ENCODE measurements around the gene PTPRU. TPM values are rescaled to one million over a fixed set of nuclear protein-coding genes. Genes with fewer than 3 reads are reported as not detected.

PTPRU gene
- total RNA-seq, 4 donors from 2014 or later, result 15.0 to 46.7 (median 29.0) TPM

DNA sequence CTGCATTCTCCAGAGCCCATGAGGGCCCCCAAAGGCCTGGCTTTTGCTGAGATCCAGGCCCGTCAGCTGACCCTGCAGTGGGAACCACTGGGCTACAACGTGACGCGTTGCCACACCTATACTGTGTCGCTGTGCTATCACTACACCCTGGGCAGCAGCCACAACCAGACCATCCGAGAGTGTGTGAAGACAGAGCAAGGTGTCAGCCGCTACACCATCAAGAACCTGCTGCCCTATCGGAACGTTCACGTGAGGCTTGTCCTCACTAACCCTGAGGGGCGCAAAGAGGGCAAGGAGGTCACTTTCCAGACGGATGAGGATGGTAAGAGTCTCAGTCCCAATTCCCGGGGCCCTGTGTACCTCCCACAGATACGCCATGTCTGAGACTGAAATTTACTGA, 39.1 kb downstream of the PTPRU start:
- DNase-seq (ENCODE audit: low spot score in 2 of 2), result peak in 1 of 2 donors; percentile 50
- H3K36me3 ChIP-seq, result peaks cover 13% of the 10 kb centered on the region
- no peak overlapping the region for H3K4me3 ChIP-seq
- no peaks in the 10 kb centered on the region for H3K27me3 ChIP-seq
- peaks cover 11% of the 10 kb centered on the region for H3K4me1 ChIP-seq
- H3K27ac ChIP-seq, result no peak overlapping the region
- TF ChIP-seq EP300 (IDR thresholded peaks at IDR 0.05), result no peak
- no peak for TF ChIP-seq POLR2A (IDR thresholded peaks at IDR 0.05)
- TF ChIP-seq, protein P1, sequence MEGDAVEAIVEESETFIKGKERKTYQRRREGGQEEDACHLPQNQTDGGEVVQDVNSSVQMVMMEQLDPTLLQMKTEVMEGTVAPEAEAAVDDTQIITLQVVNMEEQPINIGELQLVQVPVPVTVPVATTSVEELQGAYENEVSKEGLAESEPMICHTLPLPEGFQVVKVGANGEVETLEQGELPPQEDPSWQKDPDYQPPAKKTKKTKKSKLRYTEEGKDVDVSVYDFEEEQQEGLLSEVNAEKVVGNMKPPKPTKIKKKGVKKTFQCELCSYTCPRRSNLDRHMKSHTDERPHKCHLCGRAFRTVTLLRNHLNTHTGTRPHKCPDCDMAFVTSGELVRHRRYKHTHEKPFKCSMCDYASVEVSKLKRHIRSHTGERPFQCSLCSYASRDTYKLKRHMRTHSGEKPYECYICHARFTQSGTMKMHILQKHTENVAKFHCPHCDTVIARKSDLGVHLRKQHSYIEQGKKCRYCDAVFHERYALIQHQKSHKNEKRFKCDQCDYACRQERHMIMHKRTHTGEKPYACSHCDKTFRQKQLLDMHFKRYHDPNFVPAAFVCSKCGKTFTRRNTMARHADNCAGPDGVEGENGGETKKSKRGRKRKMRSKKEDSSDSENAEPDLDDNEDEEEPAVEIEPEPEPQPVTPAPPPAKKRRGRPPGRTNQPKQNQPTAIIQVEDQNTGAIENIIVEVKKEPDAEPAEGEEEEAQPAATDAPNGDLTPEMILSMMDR (IDR thresholded peaks at IDR 0.05), result no peak
- no peak for TF ChIP-seq POLR2AphosphoS5 (IDR thresholded peaks at IDR 0.05)
- 86% methylated on average over 14 of the region's 14 CpGs for WGBS
- no peaks in the 10 kb centered on the region for H3K9me3 ChIP-seq

DNA sequence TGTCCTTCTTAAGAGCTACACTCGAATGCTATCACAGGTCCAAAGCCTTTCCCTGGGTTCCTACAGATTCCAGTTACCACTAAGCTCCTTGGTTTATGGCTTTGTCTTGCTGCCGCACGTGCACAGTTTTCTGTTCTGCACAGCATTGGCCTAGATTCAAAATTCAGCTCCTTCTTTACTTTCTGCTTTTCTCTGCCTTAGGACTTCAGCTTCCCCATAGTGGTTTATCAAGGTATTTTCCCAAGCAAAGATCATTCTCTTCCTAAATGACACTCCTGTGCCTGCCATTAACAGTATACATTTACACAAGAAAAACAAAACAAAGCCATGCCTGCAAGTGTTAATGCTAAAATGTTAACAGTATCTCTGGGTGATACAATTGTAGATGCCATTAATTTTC, 41.8 kb downstream of the PTPRU start:
- Histone ChIP-seq H3K4me3 (no peak overlapping the region), H3K9me3 (no peaks in the 10 kb centered on the region), H3K27me3 (no peaks in the 10 kb centered on the region), H3K36me3 (peaks cover 13% of the 10 kb centered on the region), H3K4me1 (no peaks in the 10 kb centered on the region), H3K27ac (no peak overlapping the region)
- DNase-seq (ENCODE audit: low spot score in 2 of 2), result no peak
- 64% methylated on average over 3 of the region's 3 CpGs for WGBS
- no peak for TF ChIP-seq POLR2A (IDR thresholded peaks at IDR 0.05)
- TF ChIP-seq POLR2AphosphoS5 (IDR thresholded peaks at IDR 0.05), result no peak
- TF ChIP-seq, protein P1 (IDR thresholded peaks at IDR 0.05), result no peak
- TF ChIP-seq EP300 (IDR thresholded peaks at IDR 0.05), result no peak

DNA sequence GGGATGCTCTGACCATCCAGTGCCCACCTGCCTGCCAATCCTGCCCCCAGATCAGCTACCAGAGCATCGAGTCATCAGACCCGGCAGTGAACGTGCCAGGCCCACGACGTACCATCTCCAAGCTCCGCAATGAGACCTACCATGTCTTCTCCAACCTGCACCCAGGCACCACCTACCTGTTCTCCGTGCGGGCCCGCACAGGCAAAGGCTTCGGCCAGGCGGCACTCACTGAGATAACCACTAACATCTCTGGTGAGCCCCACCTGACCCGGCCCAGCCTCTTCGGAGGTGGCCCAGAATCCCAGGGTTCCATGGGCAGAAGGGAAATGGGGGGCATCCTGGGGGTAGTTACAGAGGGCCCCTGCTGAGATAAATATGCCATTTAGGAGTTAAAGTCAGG, 43.1 kb downstream of the PTPRU start:
- Histone ChIP-seq H3K4me3 (no peak overlapping the region), H3K27me3 (no peaks in the 10 kb centered on the region), H3K4me1 (no peaks in the 10 kb centered on the region), H3K9me3 (no peaks in the 10 kb centered on the region), H3K36me3 (peaks cover 13% of the 10 kb centered on the region), H3K27ac (no peak overlapping the region)
- TF ChIP-seq EP300 (IDR thresholded peaks at IDR 0.05) (no peak), POLR2AphosphoS5 (IDR thresholded peaks at IDR 0.05) (no peak), POLR2A (IDR thresholded peaks at IDR 0.05) (no peak)
- TF ChIP-seq, protein P1 (IDR thresholded peaks at IDR 0.05), result no peak
- DNase-seq (ENCODE audit: low spot score in 2 of 2), result peak in 1 of 2 donors; percentile 53
- over 99% methylated on average over 13 of the region's 13 CpGs for WGBS

DNA sequence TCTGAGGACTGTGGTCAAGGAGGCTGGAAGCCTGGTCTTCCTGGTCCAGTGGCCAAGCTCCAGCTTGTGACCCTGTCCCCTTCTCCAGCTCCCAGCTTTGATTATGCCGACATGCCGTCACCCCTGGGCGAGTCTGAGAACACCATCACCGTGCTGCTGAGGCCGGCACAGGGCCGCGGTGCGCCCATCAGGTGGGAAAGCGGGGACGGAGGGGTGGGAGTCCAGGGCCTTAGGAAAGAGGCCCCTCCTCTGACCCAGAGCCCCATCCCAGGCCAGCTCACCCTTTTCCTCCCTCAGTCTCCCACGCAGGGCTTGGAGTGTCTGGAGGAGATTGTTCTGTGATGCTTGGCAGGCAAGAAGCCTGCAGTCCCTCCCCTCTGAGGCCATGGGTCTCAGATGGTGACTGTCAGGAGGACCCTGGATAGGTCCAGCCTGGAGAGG, 43.6 kb downstream of the PTPRU start:
- H3K9me3 ChIP-seq, result no peaks in the 10 kb centered on the region
- no CpG with 5 or more reads among the region's 11 CpGs for WGBS
- peaks cover 13% of the 10 kb centered on the region for H3K36me3 ChIP-seq

DNA sequence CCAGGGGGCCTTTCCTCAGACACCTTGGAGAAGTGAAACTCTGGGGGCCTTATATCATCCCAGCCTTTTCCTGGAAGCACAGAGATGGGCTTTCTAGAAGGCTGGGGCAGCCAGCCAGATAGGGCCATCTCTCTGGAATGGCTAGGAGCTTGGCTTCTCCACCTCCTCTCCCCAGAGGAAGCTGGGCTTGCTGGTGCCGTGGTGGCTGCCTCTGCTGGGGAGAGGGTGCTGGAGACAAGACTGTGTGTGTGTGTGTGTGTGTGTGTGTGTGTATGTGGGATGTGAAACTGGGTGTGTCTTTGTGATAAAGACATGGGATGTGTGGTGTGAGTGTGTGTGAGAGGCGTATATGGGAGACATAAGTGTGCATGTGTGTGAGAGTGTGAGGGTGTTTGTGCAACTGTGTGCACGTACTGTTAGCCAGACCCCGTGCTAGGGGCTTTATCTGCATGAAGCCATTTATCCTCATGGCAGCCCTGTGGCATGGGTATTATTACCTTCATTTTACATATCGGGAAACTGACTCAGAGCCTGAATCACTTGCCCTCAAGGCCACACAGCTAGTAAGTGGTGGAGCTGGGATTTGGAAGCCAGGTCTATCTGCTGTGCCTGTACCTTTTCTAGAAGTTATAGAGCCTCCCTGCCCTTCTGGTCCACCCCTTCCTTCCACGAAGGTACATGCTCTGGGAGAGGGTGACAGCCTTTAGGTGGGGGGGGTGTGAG, 44.2 kb downstream of the PTPRU start:
- H3K27me3 ChIP-seq, result no peaks in the 10 kb centered on the region
- 72% methylated on average over 6 of the region's 6 CpGs for WGBS
- H3K36me3 ChIP-seq, result peaks cover 11% of the 10 kb centered on the region
- no peak overlapping the region for H3K27ac ChIP-seq
- H3K4me3 ChIP-seq, result no peak overlapping the region
- no peaks in the 10 kb centered on the region for H3K4me1 ChIP-seq
- DNase-seq (ENCODE audit: low spot score in 2 of 2), result peak in 1 of 2 donors; percentile 43
- TF ChIP-seq POLR2AphosphoS5 (IDR thresholded peaks at IDR 0.05) (no peak), EP300 (IDR thresholded peaks at IDR 0.05) (no peak), POLR2A (IDR thresholded peaks at IDR 0.05) (no peak)
- TF ChIP-seq, protein P1 (IDR thresholded peaks at IDR 0.05), result no peak
- no peaks in the 10 kb centered on the region for H3K9me3 ChIP-seq

More for the DNA sequence above, 43.6 kb downstream of the PTPRU start:
- Histone ChIP-seq H3K27ac (no peak overlapping the region), H3K4me1 (no peaks in the 10 kb centered on the region), H3K4me3 (no peak overlapping the region), H3K27me3 (no peaks in the 10 kb centered on the region)
- no peak for TF ChIP-seq EP300 (IDR thresholded peaks at IDR 0.05)
- no peak for TF ChIP-seq POLR2A (IDR thresholded peaks at IDR 0.05)
- TF ChIP-seq POLR2AphosphoS5 (IDR thresholded peaks at IDR 0.05), result no peak
- TF ChIP-seq, protein P1 (IDR thresholded peaks at IDR 0.05), result no peak
- DNase-seq (ENCODE audit: low spot score in 2 of 2), result peak in 1 of 2 donors; percentile 54

Measured in suprapubic skin (tissue), 4 donors.